Osteocyte (in vitro differentiated cells): ENCODE results near the gene LOXL1. TPM values are rescaled to one million over a fixed set of nuclear protein-coding genes. Genes with fewer than 3 reads are reported as not detected.

Source experiments
- DNase-seq: peaks from one replicate; pipeline ENCODE4 v3.0.0; 2021; ENCODE audit warnings: mixed read lengths; ENCODE audit not compliant: unreplicated experiment; ENCODE audit errors: extremely low spot score
- H3K27ac Mint-ChIP-seq: one replicate; pipeline ENCODE4 v1.8.0; 2021; ENCODE audit warnings: mild to moderate bottlenecking, mixed read lengths; ENCODE audit not compliant: unreplicated experiment
- H3K27me3 Mint-ChIP-seq: one replicate; pipeline ENCODE4 v1.8.0; 2021; ENCODE audit warnings: mixed read lengths; ENCODE audit not compliant: unreplicated experiment
- H3K36me3 Mint-ChIP-seq: one replicate; pipeline ENCODE4 v1.8.0; 2021; ENCODE audit warnings: mixed read lengths; ENCODE audit not compliant: unreplicated experiment
- H3K4me1 Mint-ChIP-seq: one replicate; pipeline ENCODE4 v1.8.0; 2021; ENCODE audit warnings: mixed read lengths; ENCODE audit not compliant: unreplicated experiment
- H3K4me3 Mint-ChIP-seq: one replicate; pipeline ENCODE4 v1.8.0; 2021; ENCODE audit warnings: mild to moderate bottlenecking, moderate library complexity, mixed read lengths; ENCODE audit not compliant: unreplicated experiment
- H3K9me3 Mint-ChIP-seq: one replicate; pipeline ENCODE4 v1.8.0; 2021; ENCODE audit warnings: mixed read lengths; ENCODE audit not compliant: unreplicated experiment
- total RNA-seq: library from RNA; stranded (reverse); gene quantifications from 2 replicates; pipeline ENCODE4 v1.2.1, GENCODE V29; 2021
- TF ChIP-seq, protein P1 (sequence below): fragments of 200-600 bp; sonication (generic); IDR thresholded peaks from 2 replicates; pipeline ENCODE4 v1.5.0; 2021; ENCODE audit warnings: antibody characterized with exemption, mild to moderate bottlenecking, moderate library complexity

Gene LOXL1
- total RNA-seq, 1 donor from 2014 or later: 417 TPM

GRCh38 chr15:73884159-73884558 is 42.1 kb upstream of the LOXL1 start:
- Mint-ChIP-seq H3K27ac (no peak overlapping the region), H3K36me3 (no peaks in the 10 kb centered on the region), H3K27me3 (peaks cover 60% of the 10 kb centered on the region), H3K9me3 (no peaks in the 10 kb centered on the region), H3K4me3 (no peak overlapping the region), H3K4me1 (no peaks in the 10 kb centered on the region)
- TF ChIP-seq, protein P1, sequence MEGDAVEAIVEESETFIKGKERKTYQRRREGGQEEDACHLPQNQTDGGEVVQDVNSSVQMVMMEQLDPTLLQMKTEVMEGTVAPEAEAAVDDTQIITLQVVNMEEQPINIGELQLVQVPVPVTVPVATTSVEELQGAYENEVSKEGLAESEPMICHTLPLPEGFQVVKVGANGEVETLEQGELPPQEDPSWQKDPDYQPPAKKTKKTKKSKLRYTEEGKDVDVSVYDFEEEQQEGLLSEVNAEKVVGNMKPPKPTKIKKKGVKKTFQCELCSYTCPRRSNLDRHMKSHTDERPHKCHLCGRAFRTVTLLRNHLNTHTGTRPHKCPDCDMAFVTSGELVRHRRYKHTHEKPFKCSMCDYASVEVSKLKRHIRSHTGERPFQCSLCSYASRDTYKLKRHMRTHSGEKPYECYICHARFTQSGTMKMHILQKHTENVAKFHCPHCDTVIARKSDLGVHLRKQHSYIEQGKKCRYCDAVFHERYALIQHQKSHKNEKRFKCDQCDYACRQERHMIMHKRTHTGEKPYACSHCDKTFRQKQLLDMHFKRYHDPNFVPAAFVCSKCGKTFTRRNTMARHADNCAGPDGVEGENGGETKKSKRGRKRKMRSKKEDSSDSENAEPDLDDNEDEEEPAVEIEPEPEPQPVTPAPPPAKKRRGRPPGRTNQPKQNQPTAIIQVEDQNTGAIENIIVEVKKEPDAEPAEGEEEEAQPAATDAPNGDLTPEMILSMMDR: no peak
- DNase-seq: no peak

GRCh38 chr15:73885954-73886700 is 40.1 kb upstream of the LOXL1 start:
- no peaks in the 10 kb centered on the region for H3K4me1 Mint-ChIP-seq
- no peak overlapping the region for H3K27ac Mint-ChIP-seq
- TF ChIP-seq, protein P1: no peak
- H3K9me3 Mint-ChIP-seq: no peaks in the 10 kb centered on the region
- peaks cover 70% of the 10 kb centered on the region for H3K27me3 Mint-ChIP-seq
- no peak for DNase-seq
- no peak overlapping the region for H3K4me3 Mint-ChIP-seq
- no peaks in the 10 kb centered on the region for H3K36me3 Mint-ChIP-seq

DNA sequence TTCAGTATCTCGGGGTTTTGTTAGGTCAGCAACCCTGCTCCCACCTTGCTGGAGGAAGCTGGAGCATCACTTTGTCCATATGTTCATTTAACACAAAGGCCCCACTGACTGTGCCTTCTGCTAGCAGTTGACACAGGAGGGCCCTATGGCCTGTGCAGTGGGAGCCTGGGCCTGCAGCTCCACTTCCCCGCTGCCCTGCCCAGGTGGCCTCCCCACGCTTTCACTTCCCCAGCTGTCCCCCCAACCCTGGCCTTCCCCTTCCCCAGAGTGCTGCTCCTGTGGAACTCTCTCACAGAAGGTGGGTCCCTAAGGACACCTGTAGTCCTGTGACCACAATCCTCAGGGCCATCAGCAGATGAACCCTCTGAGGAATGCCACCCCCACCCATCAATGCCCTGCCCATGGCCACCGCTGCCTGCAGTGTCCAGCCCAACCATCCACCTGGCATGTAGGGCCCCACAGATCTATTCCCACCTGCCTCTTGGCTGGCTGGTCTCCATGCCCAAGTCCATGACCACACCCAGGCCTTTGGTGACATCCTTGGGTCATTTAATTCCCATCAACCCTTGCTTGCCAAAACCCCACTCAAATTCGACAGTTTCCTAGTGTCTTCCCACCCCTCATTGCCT is 39.4 kb upstream of the LOXL1 start:
- Mint-ChIP-seq H3K27me3 (peaks cover 67% of the 10 kb centered on the region), H3K9me3 (no peaks in the 10 kb centered on the region), H3K4me3 (no peak overlapping the region), H3K27ac (no peak overlapping the region), H3K36me3 (no peaks in the 10 kb centered on the region), H3K4me1 (no peaks in the 10 kb centered on the region)
- no peak for DNase-seq
- TF ChIP-seq, protein P1: no peak

DNA sequence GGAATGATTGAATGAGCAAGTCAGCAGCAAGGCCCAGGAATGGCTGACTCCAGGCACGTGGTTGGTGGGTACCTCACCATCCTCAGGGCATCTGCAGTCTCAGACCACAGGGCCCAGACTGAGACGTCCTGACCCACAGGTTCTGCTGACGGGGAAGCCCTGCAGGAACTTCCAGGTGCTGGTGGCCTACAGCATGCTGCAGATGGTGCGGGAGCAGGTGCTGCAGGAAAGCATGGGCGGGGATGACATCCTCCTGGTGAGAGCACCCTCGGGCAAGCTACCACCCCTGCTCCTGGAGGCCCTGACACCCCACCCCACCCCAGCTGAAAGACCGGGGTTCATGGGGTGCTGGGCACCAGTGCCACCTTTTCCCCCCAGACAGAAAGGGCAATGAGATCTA is 38.8 kb upstream of the LOXL1 start:
- Mint-ChIP-seq H3K36me3 (no peaks in the 10 kb centered on the region), H3K4me3 (no peak overlapping the region), H3K27ac (no peak overlapping the region), H3K9me3 (no peaks in the 10 kb centered on the region), H3K4me1 (no peaks in the 10 kb centered on the region), H3K27me3 (peaks cover 61% of the 10 kb centered on the region)
- DNase-seq: no peak
- TF ChIP-seq, protein P1: no peak

DNA sequence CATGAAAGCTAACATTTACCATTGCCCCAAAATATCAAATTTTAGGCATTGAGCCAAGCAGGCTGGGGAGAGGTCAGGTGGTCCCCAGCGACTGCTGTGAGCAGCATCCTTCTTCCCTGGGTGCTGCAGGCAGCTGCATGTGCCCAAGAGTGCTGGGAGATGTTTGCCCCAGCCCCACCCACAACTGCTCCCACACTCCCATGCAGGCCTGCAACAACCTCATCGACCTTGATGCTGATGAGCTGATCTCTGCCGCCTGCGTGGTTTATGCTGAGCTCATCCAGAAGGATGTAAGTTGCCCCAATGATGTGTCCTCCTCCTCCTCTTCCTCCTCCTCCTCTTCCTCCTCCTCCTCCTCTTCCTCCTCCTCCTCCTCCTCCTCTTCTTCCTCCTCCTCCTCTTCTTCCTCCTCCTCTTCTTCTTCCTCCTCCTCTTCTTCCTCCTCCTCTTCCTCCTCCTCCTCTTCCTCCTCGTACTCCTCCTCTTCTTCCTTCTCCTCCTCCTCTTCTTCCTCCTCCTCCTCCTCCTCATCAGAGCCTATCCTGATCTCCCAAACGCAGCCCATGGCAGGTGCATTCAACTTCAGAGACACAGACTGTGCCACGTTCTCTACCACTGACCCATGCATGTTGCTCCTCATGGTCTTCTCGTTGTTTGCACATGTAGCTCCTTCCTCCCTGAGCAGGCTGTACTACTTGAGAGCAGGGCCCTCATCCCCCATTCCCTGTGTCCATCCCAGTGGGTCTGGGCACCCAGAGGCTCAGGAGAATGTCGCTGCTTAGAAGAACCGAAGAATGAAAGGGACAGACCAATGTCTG is 37.8 kb upstream of the LOXL1 start:
- Mint-ChIP-seq H3K27me3 (peaks cover 51% of the 10 kb centered on the region), H3K9me3 (no peaks in the 10 kb centered on the region), H3K27ac (no peak overlapping the region), H3K4me1 (no peaks in the 10 kb centered on the region), H3K36me3 (no peaks in the 10 kb centered on the region), H3K4me3 (no peak overlapping the region)
- DNase-seq: no peak
- TF ChIP-seq, protein P1: no peak
